NCI-H69 (cell line): Measurements from ENCODE around the gene ZNF282.

Experiments used
- DNase-seq: peaks from one replicate; lab custom pipeline; 2025; lab: John Stamatoyannopoulos, UW

ZNF282 gene

DNA sequence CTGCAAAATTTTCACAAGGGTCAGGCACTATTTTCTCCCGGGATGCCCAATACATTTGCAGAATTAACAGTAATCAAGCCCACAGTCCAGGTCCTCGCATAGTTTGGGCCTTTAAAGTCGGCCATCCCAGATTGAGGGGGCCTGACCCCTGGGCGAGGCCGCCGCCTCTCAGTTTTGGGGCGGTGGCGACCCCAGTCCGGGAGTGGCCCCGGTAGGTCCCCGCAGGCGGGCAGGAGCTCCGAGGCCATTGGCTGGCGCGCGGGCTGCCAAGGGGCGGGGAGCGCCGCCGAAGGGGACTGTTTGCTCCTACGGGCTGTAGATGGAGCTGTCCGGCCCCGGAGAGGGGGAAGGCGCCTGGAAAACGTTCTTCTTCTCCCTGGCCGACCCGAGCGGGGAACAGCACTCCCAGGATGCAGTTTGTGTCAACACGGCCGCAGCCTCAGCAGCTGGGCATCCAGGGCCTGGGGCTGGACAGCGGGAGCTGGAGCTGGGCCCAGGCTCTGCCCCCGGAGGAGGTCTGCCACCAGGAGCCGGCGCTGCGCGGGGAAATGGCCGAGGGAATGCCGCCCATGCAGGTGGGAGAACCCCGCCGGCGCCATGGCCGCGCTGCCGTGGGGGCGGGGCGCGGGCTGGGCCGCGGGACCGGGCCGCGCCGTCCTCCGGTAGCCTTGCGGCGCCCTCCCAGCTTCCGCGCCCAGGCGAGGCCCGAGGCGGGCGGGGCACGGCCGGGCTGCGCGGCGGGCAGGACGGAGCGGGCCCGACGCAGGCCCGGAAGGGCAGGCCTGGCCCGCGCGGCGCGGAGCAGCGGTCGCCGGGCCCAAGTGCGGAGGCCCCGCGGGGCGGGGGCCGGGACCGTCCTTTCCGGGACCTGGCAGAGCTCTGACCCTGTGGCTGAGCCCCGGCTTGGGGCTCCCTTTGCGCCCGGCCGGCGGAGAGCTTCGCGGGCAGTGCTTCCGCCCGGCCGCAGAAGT is at the start of gene ZNF282:
TSS of gene ZNF282 (plus strand) at position 367 of the 971 bp plus-strand sequence. CDS start at position 411, 44 bp downstream.
- peak; percentile 96 for DNase-seq

DNA sequence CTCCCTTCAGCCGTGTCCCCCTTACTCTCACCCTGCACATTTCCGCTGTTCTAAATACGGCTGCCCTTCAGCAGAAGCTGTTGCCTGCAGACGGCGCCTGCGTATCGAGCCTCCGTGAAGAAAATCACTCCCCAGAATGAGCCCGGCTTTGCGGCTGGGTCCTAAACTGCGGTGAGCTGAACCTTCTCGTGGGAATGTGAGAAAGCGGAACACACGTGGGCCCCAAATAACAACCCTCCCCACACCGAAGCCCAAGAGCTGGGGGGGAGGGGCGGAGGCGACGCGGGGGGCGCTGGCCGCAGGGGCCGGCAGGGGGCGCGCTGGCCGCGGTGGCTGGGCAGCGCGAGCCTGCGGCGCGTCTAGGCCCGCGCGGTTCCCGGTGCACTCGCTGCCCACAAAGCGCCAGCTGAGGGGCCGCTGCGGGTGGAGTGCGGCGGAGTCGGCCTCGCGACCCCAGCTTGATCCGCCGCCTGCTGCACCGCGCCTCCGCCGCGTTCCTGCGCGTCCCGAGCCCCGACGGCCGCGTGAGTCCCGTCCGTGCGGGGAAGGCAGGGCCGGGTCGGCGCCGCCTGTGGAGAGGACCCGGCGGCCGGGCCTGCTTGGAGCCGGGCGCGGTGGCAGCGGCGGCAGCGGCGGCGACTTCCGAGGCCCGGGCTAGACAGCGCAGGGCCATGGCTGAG is 48.1 kb upstream of the ZNF282 start, which contains the start of gene ZNF398:
TSS of gene ZNF398 (plus strand) at position 382 of the 680 bp plus-strand sequence. CDS start at position 672, 290 bp downstream.
- peak; percentile 92 for DNase-seq

DNA sequence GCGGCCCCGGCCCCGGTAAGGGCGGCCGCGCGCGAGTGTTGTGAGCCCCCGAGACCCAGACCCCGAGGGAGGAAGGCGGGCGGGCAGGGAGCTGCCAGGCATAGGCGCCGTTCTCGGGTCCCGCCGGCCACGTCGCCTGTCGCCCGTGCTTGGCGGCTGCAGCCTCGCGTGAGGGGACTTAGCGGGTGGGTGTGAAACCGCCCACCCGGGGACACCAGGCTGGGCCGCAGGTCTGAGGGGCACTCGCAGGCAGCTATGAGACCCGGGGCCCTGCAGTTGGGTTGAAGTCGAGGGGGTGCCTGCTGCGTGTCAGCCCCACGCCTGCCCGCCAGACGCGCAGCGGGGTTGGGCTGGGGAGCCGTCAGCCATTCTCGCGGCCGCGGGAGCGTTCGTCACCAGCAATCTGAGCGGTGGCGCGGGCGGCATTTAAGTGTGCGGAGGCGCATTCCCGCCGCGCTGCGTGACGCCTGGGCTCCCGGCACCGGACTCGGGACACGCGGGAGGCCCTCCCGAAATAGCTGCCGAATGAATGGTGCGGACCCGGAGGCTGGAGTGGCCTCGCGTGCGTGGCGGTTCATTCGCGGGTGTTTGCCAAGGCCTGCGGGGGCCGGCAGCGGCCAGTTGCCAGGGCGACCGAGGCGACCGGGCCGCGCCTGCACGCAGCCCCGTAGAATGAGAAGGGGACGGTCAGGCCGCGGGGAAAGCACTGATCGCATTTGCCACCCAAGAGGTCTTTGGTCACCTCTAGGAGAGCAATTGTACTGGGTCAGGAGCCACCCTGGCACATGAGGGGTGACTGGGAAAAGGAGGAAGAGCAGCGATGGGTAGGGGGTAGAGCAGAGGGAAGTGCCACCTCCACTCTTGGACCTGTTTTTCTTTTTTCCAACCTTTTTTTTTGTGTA is 47.3 kb upstream of the ZNF282 start:
- DNase-seq = peak; percentile 77

DNA sequence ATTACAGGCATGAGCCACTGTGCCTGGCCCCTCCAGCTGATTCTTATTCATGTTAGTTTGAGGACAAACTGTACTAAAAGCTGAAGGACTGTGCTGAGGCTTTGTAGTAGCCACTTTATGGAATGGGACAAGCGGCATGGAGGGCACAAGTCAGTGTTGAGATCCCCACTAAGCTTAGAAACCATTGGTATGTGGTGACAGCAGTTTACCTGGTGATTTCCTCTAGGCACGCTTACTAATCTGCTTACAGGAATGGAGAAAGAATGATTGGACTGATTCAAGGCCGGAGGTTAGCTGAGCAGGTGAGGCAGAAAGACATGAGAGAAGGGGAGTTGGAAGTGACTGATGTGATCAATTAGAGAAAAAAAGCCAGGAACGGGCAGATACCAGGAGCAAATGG is 44.4 kb upstream of the ZNF282 start:
- no peak for DNase-seq

DNA sequence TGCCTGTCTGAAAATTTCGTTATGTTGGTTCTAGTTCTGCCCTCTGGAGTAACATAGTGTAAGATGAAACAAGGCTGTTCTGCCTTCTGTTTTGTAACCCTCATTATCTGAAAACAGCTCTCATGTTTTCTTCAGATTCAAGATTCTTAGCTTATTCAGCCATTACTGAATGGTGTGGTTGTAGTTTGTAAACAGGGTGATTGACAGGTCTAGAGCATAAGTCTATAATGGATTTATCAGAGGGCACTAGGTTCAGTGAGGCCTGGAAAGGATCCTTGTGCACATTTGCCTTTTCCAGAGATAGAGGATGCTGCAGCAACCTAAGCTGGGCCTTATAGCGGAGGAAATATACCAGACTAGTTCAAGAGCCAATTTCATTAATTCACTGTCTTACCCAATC is 42.0 kb upstream of the ZNF282 start:
- DNase-seq = no peak

DNA sequence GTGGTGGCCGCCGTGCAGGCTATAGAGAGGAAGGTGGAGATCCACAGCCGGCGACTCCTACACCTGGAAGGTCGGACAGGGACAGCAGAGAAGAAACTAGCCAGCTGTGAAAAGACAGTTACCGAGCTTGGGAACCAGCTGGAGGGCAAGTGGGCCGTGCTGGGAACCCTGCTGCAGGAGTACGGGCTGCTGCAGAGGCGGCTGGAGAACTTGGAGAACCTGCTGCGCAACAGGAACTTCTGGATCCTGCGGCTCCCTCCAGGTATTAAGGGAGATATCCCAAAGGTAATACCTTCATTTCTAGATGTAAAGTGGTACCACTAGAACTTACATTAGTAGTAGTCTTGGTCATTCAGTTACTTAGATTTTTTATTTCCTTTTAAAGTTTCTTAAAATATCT is 41.3 kb upstream of the ZNF282 start:
- no peak for DNase-seq

DNA sequence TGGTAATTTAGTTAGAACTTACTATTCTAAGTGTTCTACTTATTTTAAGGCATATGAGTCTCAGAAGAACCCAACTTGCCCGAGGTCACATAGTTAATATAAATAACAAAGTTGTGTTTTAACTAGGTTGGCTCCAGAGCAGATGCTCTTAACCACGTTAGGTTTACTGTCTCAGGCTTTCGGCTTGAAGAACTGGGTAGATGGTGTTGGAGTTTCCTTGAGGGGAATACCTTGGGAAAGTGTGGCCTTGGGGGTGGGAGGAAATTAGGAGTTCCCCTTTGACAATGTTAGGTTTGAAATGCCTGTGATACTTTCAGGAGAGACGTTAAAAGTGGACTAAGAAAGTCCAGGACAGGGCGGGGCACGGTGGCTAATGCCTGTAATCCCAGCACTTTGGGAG is 38.4 kb upstream of the ZNF282 start:
- DNase-seq = no peak

DNA sequence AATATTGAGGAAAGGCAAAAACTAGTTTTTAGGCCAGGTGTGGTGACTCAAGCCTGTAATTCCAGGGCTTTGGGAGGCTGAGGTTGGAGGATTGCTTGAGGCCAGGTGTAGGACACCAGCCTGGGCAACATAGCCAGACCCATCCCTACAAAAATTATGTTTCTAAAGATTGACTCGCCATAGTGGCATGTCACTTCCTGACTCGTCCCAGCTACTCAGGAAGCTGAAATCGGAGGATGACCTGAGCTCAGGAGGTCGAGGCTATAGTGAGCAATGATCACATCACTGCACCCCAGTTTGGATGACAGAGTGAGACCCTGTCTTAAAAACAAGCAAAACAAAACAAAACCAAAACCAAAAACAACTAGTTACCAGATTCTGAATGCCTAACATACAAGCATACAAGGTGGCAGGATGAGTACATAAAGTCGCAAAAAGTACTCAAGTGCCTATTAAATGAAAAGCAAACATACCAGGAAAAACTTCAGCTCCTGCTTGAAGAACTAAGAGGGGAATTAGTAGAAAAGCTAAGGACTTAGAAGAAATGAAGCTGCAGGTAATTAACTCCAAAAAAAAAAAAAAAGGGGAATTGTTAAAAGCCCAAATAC is 34.0 kb upstream of the ZNF282 start:
- no peak for DNase-seq

DNA sequence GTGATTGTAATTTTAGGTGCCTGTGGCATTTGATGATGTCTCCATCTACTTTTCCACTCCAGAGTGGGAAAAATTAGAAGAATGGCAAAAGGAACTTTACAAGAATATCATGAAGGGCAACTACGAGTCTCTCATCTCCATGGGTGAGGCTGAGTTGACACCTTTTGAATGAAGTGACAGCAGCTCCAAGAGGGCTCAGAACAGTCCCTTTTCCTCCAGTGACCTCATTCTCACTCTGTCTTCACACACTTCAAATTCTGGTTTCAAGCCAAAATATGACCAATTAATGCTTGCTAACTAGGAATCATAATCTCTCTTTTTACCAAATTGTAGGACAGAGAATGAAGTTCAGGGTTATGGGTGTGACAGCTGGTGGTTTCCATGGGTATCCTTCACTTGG is 29.2 kb upstream of the ZNF282 start:
- DNase-seq = no peak

DNA sequence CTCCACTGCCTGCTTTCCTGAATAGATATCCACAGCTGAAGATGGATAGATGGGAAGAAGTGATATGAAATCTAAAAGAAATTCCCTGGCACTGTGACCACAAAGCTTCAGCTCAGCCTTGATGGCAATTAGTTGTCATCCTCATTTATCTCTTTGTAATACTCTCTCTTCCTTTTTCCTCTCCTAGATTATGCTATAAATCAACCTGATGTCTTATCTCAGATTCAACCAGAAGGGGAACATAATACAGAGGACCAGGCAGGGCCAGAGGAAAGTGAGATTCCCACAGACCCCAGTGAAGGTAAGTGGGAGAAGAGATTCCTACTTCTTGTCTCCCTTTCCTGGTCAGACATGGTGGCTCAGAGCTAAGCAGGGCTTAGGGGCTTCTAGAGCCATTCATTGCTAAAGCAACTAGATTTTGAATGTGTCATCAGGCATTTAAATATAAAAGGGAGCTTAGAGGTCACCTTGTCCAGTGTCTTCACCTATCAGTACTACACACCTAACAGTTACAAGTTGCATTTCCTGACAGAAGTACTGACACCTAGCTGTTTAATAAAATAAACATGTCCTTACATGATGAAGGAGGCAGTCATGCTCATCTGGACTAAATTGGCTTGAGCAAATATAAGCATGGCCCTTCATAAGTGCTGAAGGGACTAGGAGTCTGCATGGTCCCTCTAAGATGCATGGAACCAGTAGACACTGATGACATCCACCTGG is 28.6 kb upstream of the ZNF282 start:
- DNase-seq = no peak

DNA sequence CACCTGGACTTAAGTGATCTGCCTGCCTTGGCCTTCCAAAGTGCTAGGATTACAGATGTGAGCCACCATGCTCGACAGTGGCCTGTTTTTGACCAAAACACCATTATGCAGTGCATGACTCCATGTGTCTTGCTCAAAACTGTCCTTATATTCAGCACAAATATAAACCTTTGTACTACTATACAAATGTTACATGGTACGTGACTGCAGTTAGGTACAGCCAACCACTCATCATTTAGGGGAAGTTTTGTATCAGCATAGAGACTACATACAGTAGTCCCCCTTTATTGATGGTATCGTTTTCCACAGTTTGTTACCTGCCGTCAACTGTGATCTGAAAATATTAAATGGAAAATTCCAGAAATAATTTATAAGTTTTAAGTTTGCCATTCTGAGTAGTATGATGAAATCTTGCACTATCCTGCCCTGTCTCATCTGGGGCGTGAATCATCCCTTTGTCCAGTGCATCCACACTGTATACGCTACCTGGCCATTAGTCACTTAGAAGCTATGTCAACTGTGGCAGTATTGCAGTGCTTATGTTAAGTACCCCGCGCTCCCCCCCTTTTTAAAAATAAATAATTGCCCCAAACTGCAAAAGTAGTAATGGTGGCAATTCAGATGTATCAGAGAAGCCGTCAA is 23.3 kb upstream of the ZNF282 start:
- DNase-seq = no peak

DNA sequence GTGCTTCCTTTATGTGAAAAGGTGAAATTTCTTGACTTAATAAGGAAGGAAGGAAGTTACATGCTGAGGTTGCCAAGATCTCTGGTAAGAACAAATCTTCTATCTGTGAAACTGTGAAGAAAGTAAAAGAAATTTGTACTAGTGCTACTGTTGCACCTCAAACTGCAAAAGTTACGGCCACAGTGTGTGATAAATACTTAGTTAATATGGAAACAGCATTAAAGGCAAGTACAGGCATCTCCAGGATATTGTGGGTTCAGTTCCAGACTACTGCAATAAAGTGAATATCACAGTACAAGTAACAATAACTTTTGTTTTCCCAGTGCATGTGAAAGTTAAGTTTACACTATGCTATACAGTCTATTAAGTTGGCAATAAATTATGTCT is 22.8 kb upstream of the ZNF282 start:
- DNase-seq = no peak

DNA sequence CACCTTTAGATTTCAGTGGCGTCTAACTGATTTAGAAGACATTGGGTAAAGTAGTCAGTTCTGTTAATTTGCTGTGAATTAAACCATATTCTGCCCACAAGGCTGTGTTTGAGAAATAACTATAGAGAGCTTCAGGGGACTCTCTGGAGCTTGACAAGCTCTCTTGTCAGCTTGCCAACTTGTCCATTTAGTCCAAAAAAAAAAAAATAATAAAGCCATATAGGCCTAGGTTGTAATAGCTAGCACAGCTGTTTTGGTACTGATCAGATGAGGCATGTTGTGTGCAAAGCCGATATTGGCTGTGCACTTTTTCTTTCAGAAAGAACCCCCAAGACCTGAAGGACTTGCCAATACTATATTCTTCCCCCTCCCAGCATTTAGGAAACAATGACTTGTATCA is 20.2 kb upstream of the ZNF282 start:
- no peak for DNase-seq

DNA sequence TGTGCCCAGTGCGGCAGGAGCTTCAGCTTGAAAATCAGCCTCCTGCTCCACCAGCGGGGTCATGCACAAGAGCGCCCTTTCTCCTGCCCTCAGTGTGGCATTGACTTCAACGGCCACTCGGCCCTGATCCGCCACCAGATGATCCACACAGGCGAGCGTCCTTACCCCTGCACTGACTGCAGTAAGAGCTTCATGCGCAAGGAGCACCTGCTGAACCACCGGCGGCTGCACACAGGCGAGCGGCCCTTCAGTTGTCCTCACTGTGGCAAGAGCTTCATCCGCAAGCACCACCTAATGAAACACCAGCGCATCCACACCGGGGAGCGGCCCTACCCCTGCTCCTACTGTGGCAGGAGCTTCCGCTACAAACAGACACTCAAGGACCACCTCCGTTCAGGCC is 16.1 kb upstream of the ZNF282 start:
- DNase-seq = no peak

DNA sequence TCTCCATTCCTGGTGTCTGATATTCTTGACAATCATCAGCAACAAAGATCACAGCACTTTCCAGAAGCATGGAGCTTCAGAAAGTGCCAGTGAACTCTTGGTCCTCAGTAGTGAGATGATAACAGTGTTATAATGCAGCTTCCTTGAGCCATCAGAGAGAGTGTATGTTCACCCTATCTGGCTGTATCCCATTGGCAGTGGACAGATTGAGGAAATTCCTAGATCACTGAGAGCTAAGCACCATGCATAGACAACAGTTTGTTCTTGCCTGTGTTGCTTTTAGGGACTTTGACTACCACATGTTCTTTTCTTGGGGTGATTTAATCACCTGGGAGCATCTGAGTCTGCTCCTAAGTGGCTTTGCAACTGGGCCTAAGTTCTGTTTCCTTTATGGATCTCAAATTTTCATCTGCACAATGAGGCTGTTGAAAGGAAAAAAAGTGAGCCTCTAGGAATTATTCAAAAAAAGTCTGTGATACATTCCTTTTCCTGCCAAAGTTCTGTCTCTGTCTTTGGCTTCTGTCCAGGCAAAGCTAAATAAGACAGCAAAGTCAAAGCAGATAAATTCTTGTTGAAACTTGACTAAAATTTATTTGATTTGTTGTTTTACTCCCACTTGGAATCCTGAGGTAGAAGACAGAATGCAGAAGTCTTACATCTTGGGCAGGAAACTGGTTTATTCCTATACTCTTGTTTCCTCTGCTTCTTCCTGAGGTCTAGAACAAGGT is 14.5 kb upstream of the ZNF282 start:
- no peak for DNase-seq

DNA sequence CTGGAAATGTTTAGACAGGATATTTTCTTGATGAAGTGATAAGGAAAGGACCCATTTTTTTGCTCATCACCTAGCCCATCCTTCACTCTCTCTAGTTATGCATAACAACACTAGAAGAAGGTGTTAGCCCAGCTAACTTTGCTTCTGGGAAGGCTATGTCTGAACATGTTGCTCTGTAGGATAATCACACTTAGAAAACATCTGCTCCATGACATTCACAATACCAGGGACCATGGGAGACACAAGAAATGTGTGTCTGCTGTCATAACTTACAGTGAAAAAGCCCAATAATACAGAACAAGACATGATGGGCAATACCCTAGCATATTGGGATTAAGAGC is 13.9 kb upstream of the ZNF282 start:
- DNase-seq = no peak

DNA sequence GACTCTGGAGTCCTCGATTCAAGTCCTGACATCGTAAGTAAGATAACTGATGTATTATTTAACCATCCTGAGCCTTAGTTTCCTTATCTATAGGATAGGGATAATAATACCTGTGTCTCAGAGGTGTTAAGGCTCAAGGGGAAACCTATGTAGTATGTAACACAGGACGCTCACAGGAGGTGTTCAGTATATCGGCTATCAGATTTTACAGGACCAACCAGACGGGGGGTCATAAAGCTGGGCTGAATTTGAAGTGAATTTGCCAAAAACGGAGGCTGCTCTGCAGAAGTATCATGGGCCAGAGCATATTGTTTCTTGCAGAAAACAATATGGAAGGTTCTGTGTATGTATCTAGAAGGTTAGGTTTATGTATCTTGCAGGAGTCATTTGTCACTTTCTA is 11.1 kb upstream of the ZNF282 start:
- DNase-seq = no peak

DNA sequence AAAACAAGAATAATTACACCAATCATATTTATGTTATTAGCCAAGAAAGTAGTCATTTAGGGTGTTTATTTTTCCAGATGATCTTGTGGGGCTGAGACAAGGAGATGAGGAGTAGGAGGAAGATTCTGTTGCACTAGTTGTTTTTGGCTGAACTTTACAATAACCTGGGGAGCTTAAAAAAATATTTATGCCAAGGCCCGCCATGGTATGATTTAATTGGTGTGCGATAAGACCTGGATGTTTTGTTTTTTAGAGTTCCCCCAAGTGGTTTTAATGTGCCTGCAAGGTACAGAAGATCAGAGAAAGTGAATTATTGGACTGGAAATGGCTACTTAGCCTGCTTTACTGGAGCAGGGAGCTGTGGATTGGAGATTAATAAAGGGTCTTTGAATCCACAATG is 7.1 kb upstream of the ZNF282 start:
- no peak for DNase-seq

DNA sequence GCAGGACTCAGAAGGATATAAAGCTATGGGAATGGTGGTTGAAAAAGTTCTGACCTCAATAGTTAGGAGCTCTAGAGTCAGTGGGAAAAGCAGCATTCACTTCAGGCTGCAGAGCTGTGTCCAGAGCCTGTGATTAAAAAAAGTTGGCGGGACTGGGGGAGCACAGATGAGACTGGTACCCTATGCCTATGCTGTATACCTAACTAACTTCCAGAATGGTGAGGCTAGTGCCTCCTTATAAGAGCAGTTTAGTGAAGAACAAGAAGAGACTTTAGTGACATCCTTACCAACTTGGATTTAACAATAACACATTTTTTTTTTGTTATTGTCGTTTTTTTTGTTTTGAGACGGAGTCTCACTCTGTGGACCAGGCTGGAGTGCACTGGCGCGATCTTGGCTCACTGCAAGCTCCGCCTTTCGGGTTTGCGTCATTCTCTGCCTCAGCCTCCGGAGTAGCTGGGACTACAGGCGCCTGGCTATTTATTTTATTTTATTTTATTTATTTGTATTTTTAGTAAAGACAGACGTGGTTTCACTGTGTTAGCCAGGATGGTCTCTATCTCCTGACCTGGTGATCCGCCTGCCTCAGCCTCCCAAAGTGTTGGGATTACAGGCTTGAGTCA is 6.6 kb upstream of the ZNF282 start:
- DNase-seq = no peak

DNA sequence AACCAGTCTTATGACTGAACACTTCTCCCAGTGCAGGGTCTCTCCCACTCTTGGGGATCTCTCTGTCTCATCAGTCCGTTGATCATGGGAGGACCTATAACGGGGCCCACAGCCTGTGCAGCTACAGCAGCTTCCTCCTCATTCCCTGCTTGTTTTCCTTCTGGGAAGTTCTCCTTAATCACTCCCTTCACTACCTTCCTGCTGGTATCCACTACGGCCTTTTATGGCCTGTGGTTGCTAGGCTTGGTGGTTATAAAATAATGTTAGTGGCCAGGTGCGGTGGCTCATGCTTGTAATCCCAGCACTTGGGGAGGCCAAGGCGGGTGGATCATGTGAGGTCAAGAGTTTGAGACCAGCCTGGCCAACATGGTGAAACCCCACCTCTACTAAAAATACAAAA is 3.5 kb upstream of the ZNF282 start:
- DNase-seq = no peak
